C4-2B (cell line): ENCODE measurements around the gene DGKD.
A peak's percentile ranks its signal among the peaks of the same experiment; 100 is the strongest.

Source experiments
- H3K27ac ChIP-seq: fragments of 450-650 bp; 2 replicates; pipeline ENCODE4 v1.5.1; 2017
- CTCF ChIP-seq: fragments of 450-650 bp; conservative IDR thresholded peaks from 2 replicates; pipeline ENCODE4 v1.5.1; 2017; ENCODE audit warnings: mild to moderate bottlenecking
- ZFX ChIP-seq: fragments of 450-650 bp; IDR thresholded peaks from 2 replicates; pipeline ENCODE4 v1.6.1; 2017

The DGKD gene

GRCh38 chr2:233407771-233408181, 53.5 kb downstream of the DGKD start:
- TF ChIP-seq ZFX: no peak
- no peak for TF ChIP-seq CTCF
- no peak overlapping the region for H3K27ac ChIP-seq

DNA sequence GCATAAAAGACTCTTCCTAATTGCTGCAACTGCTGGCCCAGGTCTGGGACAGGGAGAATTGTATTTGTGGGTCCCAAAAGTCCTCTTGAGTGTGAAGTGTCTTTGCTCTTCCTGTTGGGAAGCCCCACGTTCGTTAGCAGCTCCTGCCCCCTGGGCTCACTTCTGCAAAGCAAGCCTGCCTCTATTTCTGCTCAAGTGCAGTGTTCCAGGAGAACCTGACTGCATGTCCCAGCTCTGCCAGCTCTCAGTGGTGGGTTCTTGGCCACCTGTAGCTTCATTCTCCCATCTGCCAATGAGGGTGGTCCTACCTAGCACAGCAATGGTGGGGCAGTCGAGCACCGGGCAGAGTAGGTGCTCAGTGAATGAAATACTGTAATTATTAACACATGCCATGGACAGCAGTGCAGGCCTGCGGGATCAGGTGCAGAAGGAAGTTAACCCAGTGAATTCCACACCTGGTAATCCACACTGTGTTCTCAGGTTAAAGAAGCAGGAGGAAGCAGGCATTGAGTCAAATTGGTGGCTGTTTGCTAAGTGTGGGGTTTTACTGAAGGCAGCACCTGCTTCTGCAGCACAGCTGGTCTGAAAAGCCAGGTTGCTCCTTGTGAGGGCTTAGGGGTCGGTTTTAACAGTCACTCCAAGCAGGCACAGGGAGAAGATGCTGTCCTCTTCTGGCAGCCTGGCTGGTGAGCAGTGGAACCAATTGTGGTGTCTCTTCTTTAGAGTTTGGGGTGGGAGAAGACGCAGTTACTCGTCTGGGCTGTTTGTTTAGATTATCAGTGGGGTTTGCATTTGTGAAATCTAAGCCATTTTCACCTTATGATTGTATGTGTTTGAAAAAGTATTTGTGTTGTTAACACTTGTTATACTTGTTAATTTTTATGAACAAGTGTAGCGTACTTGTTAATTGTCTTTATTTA, 54.3 kb downstream of the DGKD start:
- TF ChIP-seq CTCF (no peak), ZFX (no peak)
- H3K27ac ChIP-seq: no peak overlapping the region

GRCh38 chr2:233409286-233409991, 55.1 kb downstream of the DGKD start:
- TF ChIP-seq CTCF: no peak
- no peak for TF ChIP-seq ZFX
- H3K27ac ChIP-seq: peak overlapping the region; percentile 25; the same call in 1 of the 2 replicates

DNA sequence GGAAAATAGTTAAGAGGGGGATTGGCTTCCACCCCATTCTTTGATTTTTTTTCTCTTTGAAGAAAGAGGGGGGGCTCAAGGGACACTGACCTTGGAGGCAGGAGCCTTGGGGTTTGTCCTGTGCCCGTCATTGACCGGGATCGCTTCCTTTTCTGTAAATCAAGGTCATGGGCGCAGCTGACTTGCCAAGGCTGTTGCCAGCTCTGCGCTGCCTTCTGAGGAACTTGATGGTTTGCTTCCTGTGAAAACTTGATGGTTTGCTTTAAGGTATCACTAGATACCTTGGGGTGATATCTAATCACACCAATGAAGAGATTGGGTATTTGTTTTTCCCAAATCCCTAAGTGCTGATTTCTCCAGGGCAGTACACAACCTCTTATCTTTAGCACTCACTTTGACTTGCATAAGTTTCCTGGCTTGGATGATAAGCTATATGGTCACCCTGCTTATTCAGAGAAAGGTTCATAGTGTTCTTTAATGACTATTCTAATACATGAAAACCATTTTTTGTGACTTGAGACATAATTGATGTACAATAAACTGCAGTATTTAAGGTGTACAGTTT, 56.0 kb downstream of the DGKD start:
- peak overlapping the region; percentile 25; the same call in 1 of the 2 replicates for H3K27ac ChIP-seq
- TF ChIP-seq ZFX (no peak), CTCF (no peak)

DNA sequence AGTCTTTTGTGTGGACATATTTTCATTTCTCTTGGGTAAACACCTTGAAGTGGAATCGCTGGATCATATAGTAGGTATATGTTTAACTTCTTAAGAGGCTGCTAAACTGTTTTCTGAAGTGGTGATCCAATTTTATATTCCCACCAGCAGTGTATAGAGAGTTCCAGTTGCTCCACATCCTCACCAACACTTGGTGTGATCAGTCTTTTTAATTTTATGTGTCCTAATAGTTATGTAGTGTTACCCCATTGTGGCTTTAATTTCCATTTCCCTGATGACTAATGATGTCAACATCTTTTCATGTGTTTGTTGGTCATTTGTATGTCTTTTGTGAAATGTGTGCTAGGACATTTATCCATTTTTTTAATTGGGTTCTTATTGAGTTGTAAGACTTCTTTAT, 56.9 kb downstream of the DGKD start:
- no peak overlapping the region for H3K27ac ChIP-seq
- TF ChIP-seq CTCF: no peak
- no peak for TF ChIP-seq ZFX

DNA sequence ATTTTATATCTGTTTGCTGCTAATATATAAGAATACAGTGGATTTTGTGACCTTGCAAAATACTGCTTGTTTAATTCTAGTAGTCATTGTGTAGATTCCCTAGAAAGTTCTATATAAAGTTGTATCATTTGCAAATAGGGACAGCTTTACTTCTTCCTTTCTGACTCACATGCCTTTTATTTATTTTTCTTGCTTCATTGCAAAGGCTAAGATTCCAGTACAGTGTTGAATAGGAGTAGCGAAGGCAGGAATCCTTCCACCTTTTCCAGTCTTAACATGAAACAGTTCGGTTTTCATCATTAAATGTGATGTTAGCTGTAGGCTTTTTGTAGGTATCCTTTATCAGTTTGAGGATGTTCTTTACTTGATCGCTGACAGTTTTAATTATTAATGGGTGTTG, 58.1 kb downstream of the DGKD start:
- no peak overlapping the region for H3K27ac ChIP-seq
- no peak for TF ChIP-seq ZFX
- TF ChIP-seq CTCF: no peak

DNA sequence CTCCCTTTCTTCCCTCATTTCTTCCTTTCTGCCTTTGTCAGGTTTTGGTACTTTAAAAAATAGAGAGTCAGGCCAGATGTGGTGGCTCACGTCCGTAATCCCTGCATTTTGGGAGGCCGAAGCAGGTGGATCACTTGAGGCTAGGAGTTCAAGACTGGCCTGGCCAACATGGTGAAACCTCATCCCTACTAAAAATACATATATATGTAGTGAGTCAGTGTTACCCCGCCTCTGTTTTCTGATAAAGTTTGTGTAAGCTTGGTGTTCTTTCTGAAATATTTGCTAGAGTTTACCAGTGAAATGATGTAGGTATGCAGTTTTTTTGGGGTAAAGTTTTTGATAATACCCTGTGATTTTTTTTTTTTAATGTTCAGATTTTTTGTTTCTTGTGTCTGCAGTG, 58.8 kb downstream of the DGKD start:
- no peak overlapping the region for H3K27ac ChIP-seq
- TF ChIP-seq ZFX (no peak), CTCF (no peak)
